Neuronal stem cell (in vitro differentiated cells): ENCODE measurements around the gene CARD18.

Source experiments
- DNase-seq: peaks from one replicate; pipeline ENCODE4 v3.0.0-alpha.2; 2013; ENCODE audit warnings: low spot score
- H2AFZ ChIP-seq: one replicate; pipeline ENCODE4 v1.6.1; 2013; ENCODE audit warnings: mild to moderate bottlenecking, low read length, inconsistent platforms
- H2AK5ac ChIP-seq: 2 replicates; pipeline ENCODE4 v1.6.1; 2013; ENCODE audit warnings: low read depth, mild to moderate bottlenecking, inconsistent platforms, low read length, moderate library complexity, mixed read lengths
- H2BK120ac ChIP-seq: 2 replicates; pipeline ENCODE4 v1.6.1; 2013; ENCODE audit warnings: low read depth, mild to moderate bottlenecking, inconsistent platforms, low read length, moderate library complexity, mixed read lengths
- H2BK12ac ChIP-seq: one replicate; pipeline ENCODE4 v1.6.1; 2013; ENCODE audit warnings: low read length, inconsistent platforms
- H2BK15ac ChIP-seq: 2 replicates; pipeline ENCODE4 v1.6.1; 2013; ENCODE audit warnings: mild to moderate bottlenecking, low read length, inconsistent platforms, mixed read lengths
- H2BK5ac ChIP-seq: one replicate; pipeline ENCODE4 v1.6.1; 2013; ENCODE audit warnings: inconsistent platforms, mild to moderate bottlenecking, low read length, moderate library complexity
- H3K14ac ChIP-seq: one replicate; pipeline ENCODE4 v1.6.1; 2013; ENCODE audit warnings: low read length, inconsistent platforms
- H3K18ac ChIP-seq: 2 replicates; pipeline ENCODE4 v1.6.1; 2013; ENCODE audit warnings: low read length, inconsistent platforms
- H3K23ac ChIP-seq: 2 replicates; pipeline ENCODE4 v1.6.1; 2013; ENCODE audit warnings: low read depth, mild to moderate bottlenecking, mixed read lengths, low read length, inconsistent platforms; ENCODE audit not compliant: poor library complexity
- H3K27ac ChIP-seq: replicated peaks from 3 replicates; pipeline ENCODE4 v1.5.1; 2013; ENCODE audit warnings: low read length, inconsistent platforms
- H3K27me3 ChIP-seq, 3 experiments: 2 replicates each; pipeline ENCODE4 v1.6.1; 2013; ENCODE audit warnings: low read length in 3 of 3, mild to moderate bottlenecking in 2 of 3, inconsistent platforms in 1 of 3, low read depth in 1 of 3, mixed read lengths in 1 of 3, moderate library complexity in 1 of 3; ENCODE audit not compliant: control insufficient read depth in 3 of 3, insufficient read depth in 3 of 3
- H3K36me3 ChIP-seq, 2 donors: replicated peaks in 1 of 2; 2 replicates each; pipeline ENCODE4 v1.6.1; 2013; ENCODE audit warnings: low read length in 2 of 2; ENCODE audit not compliant: control insufficient read depth in 2 of 2, insufficient read depth in 2 of 2
- H3K4ac ChIP-seq: 2 replicates; pipeline ENCODE4 v1.6.1; 2013; ENCODE audit warnings: inconsistent platforms, mild to moderate bottlenecking, low read length, moderate library complexity
- H3K4me1 ChIP-seq, 2 donors: 1 replicate in 1 of 2; 2 replicates in 1 of 2; pipeline ENCODE4 v1.6.1; 2013; ENCODE audit warnings: low read length in 2 of 2, low read depth in 1 of 2; ENCODE audit not compliant: control insufficient read depth in 2 of 2, insufficient read depth in 1 of 2
- H3K4me2 ChIP-seq: one replicate; pipeline ENCODE4 v1.6.1; 2013; ENCODE audit warnings: mild to moderate bottlenecking, low read length, inconsistent platforms; ENCODE audit not compliant: insufficient read depth, poor library complexity, severe bottlenecking
- H3K4me3 ChIP-seq, 2 donors: 2 replicates each; pipeline ENCODE4 v1.5.1; 2013; ENCODE audit warnings: low read length in 2 of 2, mild to moderate bottlenecking in 2 of 2, inconsistent platforms in 1 of 2, moderate library complexity in 1 of 2
- H3K79me1 ChIP-seq: one replicate; pipeline ENCODE4 v1.6.1; 2013; ENCODE audit warnings: low read depth, mild to moderate bottlenecking, inconsistent platforms, low read length, moderate library complexity
- H3K9ac ChIP-seq: one replicate; pipeline ENCODE4 v1.6.1; 2013; ENCODE audit warnings: mild to moderate bottlenecking, low read depth, low read length, inconsistent platforms; ENCODE audit not compliant: poor library complexity
- H3K9me3 ChIP-seq, 2 donors: replicated peaks in 1 of 2; 2 replicates each; pipeline versions ENCODE3 to v1.6.1; 2013; ENCODE audit warnings: low read length in 2 of 2, mild to moderate bottlenecking in 2 of 2, inconsistent platforms in 1 of 2, low read depth in 1 of 2, mixed read lengths in 1 of 2, moderate library complexity in 1 of 2; ENCODE audit not compliant: control insufficient read depth in 2 of 2, insufficient read depth in 1 of 2
- H4K8ac ChIP-seq: one replicate; pipeline ENCODE4 v1.6.1; 2013; ENCODE audit warnings: low read depth, mild to moderate bottlenecking, inconsistent platforms, low read length, moderate library complexity
- H4K91ac ChIP-seq: one replicate; pipeline ENCODE4 v1.6.1; 2013; ENCODE audit warnings: low read length, low read depth, mild to moderate bottlenecking, inconsistent platforms; ENCODE audit not compliant: poor library complexity
- WGBS, 2 donors: extraction: QIAGEN DNeasy Blood & Tissue Kit; methylation state at CpG; one replicate each; pipeline ENCODE4 v1.1.7; 2013; ENCODE audit warnings: missing lambda C conversion rate in 2 of 2, mixed read lengths in 1 of 2; ENCODE audit not compliant: insufficient read length in 2 of 2, insufficient replicate concordance in 1 of 2; ENCODE audit errors: extremely low coverage in 2 of 2; 5-methylcytosine and 5-hydroxymethylcytosine counted together

The CARD18 gene

GRCh38 chr11:105144887-105145286 lies 5.3 kb upstream of the CARD18 start:
- H3K4me2 ChIP-seq: no peak overlapping the region
- H3K9me3 ChIP-seq: no peaks in the 10 kb centered on the region
- H4K8ac ChIP-seq: no peak overlapping the region
- H3K4me3 ChIP-seq: no peak overlapping the region
- no peak overlapping the region for H3K27ac ChIP-seq
- no peak overlapping the region for H2AFZ ChIP-seq
- no peaks in the 10 kb centered on the region for H3K79me1 ChIP-seq
- no peaks in the 10 kb centered on the region for H3K27me3 ChIP-seq
- DNase-seq: no peak
- no peaks in the 10 kb centered on the region for H3K4me1 ChIP-seq
- H3K36me3 ChIP-seq: no peaks in the 10 kb centered on the region
- no peak overlapping the region for H2BK5ac ChIP-seq
- no peak overlapping the region for H2BK12ac ChIP-seq
- no peak overlapping the region for H2AK5ac ChIP-seq
- H2BK120ac ChIP-seq: no peak overlapping the region
- H3K23ac ChIP-seq: no peak overlapping the region
- WGBS, 2 donors: no CpG with 5 or more reads among the region's 2 CpGs
- H4K91ac ChIP-seq: no peak overlapping the region
- H3K9ac ChIP-seq: no peak overlapping the region
- H3K4ac ChIP-seq: no peak overlapping the region
- H3K14ac ChIP-seq: no peak overlapping the region
- H3K18ac ChIP-seq: no peak overlapping the region
- H2BK15ac ChIP-seq: no peak overlapping the region

DNA sequence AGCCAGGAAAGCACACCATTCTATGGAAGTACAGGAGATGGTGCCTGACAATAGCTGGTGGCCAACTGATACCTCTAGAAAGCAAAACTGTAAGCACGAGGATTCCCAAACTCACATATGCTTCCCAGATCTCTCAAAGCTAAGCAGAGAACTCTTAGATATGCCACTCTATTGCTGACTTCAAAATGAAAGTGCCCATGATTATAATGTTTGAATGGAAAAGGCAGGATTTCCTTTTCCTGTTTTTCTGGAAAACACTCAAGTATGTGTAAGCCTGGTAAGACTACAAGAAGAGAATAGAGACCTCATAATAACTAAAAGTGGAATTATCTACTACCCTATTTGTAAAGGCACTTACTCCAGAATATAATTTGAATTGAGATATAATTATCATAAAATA lies 2.6 kb upstream of the CARD18 start:
- H3K18ac ChIP-seq: no peak overlapping the region
- no peaks in the 10 kb centered on the region for H3K27me3 ChIP-seq
- no peak overlapping the region for H2AFZ ChIP-seq
- no peaks in the 10 kb centered on the region for H3K36me3 ChIP-seq
- no peaks in the 10 kb centered on the region for H3K79me1 ChIP-seq
- no peak for DNase-seq
- no peaks in the 10 kb centered on the region for H3K4me1 ChIP-seq
- no peak overlapping the region for H3K4me3 ChIP-seq
- H3K27ac ChIP-seq: no peak overlapping the region
- no peak overlapping the region for H3K4ac ChIP-seq
- H3K9ac ChIP-seq: no peak overlapping the region
- no peaks in the 10 kb centered on the region for H3K9me3 ChIP-seq
- no peak overlapping the region for H2BK120ac ChIP-seq
- no peak overlapping the region for H2BK12ac ChIP-seq
- H3K14ac ChIP-seq: no peak overlapping the region
- no peak overlapping the region for H4K91ac ChIP-seq
- no peak overlapping the region for H3K23ac ChIP-seq
- no peak overlapping the region for H4K8ac ChIP-seq
- WGBS, 2 donors: no CpG with 5 or more reads among the region's 1 CpG
- H3K4me2 ChIP-seq: no peak overlapping the region
- no peak overlapping the region for H2BK15ac ChIP-seq
- no peak overlapping the region for H2AK5ac ChIP-seq
- H2BK5ac ChIP-seq: no peak overlapping the region

- no peak overlapping the region for H3K27ac ChIP-seq
- H3K4me2 ChIP-seq: no peak overlapping the region
- H2BK5ac ChIP-seq: no peak overlapping the region
- no peaks in the 10 kb centered on the region for H3K36me3 ChIP-seq
- H3K79me1 ChIP-seq: no peaks in the 10 kb centered on the region
- H3K27me3 ChIP-seq: no peaks in the 10 kb centered on the region
- no peaks in the 10 kb centered on the region for H3K4me1 ChIP-seq
- no peak overlapping the region for H2BK12ac ChIP-seq
- H3K4ac ChIP-seq: no peak overlapping the region
- no peak overlapping the region for H4K91ac ChIP-seq
- no peak overlapping the region for H2AFZ ChIP-seq
- H2AK5ac ChIP-seq: no peak overlapping the region
- no peak overlapping the region for H3K18ac ChIP-seq
- H3K14ac ChIP-seq: no peak overlapping the region
- no peak overlapping the region for H4K8ac ChIP-seq
- H3K23ac ChIP-seq: no peak overlapping the region
- H3K9ac ChIP-seq: no peak overlapping the region
- no peaks in the 10 kb centered on the region for H3K9me3 ChIP-seq
- H3K4me3 ChIP-seq: no peak overlapping the region
- no CpG with 5 or more reads among the region's 1 CpG for WGBS, 2 donors
- H2BK15ac ChIP-seq: no peak overlapping the region
- DNase-seq: no peak
- H2BK120ac ChIP-seq: no peak overlapping the region
Measured at GRCh38 chr11:105137286-105137685, 2.3 kb downstream of the CARD18 start.

DNA sequence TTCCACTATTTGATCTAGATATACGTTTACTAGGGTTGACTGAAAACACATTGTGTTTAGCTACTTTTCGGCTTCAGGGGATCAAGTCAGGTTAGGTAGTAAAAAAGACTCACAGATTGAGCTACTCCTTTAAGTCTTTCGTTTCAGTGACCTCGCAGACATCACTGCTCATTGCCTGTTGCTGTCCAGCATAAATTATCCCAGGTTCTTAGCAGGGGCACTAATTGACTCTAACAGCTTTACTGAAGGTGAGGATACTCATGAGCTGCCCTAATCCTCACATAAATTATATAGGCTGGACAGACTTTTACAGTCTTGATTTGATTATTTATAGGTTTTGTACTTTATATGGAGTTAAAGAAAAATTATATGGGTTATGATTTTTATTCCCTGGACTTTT lies 3.7 kb downstream of the CARD18 start:
- Histone ChIP-seq H3K4me1 (no peaks in the 10 kb centered on the region), H3K27me3 (no peaks in the 10 kb centered on the region), H2AFZ (no peak overlapping the region), H3K4me3 (no peak overlapping the region), H2AK5ac (no peak overlapping the region), H4K91ac (no peak overlapping the region), H2BK15ac (no peak overlapping the region), H3K9ac (no peak overlapping the region), H3K23ac (no peak overlapping the region), H3K4me2 (no peak overlapping the region), H3K36me3 (no peaks in the 10 kb centered on the region), H3K4ac (no peak overlapping the region), H4K8ac (no peak overlapping the region), H3K18ac (no peak overlapping the region), H3K14ac (no peak overlapping the region), H2BK5ac (no peak overlapping the region), H2BK120ac (no peak overlapping the region), H3K79me1 (no peaks in the 10 kb centered on the region), H3K9me3 (peaks cover 0 to 3% of the 10 kb centered on the region in 2 donors), H3K27ac (no peak overlapping the region), H2BK12ac (no peak overlapping the region)
- WGBS, 2 donors: no CpG with 5 or more reads among the region's 4 CpGs
- no peak for DNase-seq
